CD4-positive, alpha-beta T cell treated with Interleukin-4 for 4 hours (primary cell): Measurements from ENCODE around the gene MNDA.

Experiments used
- DNase-seq: peaks from one replicate; pipeline ENCODE4 v3.0.0-alpha.2; 2020

The MNDA gene

DNA sequence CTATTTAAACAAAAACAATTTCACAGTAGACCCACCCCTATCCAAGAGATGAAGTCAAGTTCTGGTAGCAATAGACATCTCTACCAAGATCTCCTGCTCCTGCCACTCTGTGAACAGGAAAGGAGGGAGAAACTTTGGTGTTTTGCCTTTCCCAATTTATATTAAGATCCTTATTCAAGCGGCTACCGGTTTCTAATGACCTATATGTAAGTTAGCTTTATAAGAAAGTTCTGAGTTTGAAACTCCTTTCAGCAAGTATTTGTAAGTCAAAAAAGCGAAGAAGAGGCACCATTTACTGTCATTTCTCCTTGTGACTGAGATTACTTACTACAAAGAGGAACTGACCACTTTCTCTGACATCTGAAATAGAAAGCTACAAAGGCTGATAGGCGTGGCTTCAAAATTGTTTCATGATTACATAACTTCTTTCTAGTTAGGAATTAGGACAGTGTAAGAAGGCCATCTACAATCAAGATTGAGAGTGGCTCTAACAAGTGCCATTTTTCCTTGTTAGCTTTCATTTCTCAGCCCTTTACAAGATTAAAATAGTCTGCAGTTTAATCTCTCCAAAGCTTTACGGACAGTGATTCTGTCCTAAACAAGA lies at the start of gene MNDA:
Gene MNDA (plus strand): TSS at position 448 of the 604 bp plus-strand sequence. CDS start 10,803 bp downstream, outside the sequence.
- peak; percentile 13 for DNase-seq

GRCh38 chr1:158793604-158794003 lies 37.5 kb upstream of the MNDA start:
- peak; percentile 27 for DNase-seq

- DNase-seq, result no peak
Observed at GRCh38 chr1:158794247-158794646, 36.9 kb upstream of the MNDA start.

GRCh38 chr1:158798531-158798930 lies 32.6 kb upstream of the MNDA start:
- no peak for DNase-seq

DNA sequence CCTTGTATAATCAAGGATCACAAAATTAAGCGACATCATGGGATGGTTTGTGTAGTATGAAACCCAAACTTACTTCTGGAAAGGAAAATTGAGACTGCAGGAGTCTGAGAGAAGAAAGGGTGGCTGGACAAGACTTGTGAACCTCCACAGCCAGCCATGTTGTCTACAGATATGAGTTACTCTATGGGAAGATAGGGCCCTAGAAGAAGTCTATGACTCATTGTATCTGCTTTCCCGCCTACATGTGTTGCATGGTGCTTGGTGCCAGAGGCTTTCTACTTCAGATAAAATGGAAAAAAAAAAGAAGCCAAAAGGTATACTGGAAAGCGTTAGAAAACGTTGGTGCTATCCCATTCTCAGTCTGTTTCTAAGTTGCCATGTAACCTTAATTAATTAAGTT lies 31.5 kb upstream of the MNDA start:
- DNase-seq, result no peak

DNA sequence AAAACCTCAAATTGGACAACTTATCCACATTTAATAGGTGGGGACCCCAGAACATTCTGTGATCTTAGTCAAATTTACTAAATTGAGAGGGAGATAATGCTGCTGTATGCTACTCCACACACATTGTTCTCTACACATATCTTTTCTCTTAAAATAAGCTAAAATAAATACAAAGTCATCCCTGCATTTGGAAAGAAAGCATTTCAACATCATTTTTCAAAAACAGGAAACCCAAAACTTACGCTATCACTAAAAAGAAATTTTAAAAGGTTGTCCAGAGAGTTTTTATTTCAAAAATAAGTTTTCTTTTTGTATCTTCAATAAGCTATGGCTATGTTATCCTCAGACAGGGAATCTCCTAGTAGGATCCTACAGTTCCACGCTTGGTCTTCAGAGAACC lies 30.6 kb upstream of the MNDA start:
- no peak for DNase-seq

DNA sequence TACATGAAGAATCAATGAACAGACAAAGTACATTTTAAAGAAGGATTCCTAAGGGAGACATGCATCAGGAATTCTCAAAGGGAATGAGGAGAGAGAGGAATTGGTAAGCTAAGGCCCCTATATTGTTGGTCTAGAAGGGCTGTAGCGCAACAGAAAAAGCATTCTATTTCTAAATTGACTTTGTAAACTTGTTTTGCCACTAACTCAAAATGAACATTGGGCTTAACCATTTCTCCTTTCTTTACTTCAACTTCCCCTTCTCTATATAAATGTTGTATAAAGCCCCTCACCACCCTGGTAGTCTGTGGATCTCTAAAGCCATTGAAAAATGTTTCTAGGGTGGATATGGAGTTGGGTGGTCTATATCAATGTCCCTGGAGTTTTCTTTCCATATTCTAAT lies 29.8 kb upstream of the MNDA start:
- no peak for DNase-seq

- DNase-seq, result no peak
Observed at GRCh38 chr1:158803678-158804077, 27.5 kb upstream of the MNDA start.

DNA sequence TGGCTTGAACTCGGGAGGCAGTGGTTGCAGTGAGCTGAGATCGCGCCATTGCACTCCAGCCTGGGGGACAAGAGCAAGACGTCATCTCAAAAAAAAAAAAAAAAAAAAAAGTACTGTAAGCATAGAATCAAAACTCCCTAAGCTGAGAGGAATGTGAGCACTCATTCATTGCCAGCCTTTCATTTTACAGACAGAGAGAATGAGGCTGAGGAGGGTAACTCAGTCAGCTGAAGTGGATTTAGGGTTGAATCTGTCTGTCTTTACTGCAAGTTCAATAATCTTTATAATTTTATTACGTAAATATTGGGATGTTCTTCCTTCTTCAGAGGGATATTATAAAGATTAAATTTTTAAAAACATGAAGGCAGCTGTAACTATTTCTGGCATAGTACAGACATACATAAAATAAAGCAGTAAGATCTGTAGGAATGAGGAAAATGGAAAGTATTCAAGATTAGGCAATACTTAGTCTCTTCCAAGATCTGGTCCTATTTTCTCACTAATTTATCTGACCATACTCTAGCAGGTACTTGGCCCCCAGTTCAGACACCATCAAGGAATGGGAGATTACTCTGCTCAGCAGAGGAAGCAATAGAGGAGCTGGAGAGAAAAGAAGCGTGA lies 24.1 kb upstream of the MNDA start:
- DNase-seq, result no peak

DNA sequence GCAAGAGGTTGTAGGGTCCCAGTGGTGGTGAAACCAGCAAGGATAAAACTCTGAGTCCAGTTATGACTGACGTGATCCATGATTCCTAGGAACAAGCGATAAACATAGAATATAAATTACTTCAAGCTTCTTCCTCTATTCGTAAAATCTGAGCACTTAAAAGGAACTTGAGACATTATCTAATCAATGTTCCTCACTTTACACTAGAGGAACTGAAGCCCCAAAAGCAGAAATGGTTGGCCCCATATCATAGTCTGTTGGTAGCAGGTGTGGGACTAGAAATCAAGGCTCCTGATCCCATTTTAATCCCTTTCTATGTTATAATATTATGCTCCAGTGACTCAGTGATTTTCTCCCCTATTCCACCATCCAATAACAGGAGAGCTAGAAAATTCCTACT lies 21.9 kb upstream of the MNDA start:
- no peak for DNase-seq

- no peak for DNase-seq
Observed at GRCh38 chr1:158809862-158810261, 21.3 kb upstream of the MNDA start.

GRCh38 chr1:158810311-158810710 lies 20.8 kb upstream of the MNDA start:
- DNase-seq, result no peak

DNA sequence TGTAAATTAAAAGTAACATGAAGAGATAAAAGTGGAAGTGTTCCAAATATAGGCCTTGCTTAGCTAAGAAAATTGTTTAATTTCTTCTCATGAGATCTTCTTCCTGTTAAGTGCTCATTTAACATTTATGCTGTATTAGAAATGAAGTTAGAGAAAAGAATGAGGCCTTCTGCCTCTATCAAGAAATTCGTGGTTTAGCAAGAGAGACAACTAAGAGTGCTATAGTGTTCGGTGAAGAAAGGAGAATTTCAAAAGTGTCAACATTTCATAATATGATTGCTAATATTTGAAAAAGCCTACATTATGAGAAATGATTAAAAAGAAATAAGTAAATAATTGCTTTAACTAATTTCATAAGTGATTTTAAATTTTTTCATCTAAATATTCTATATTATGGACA lies 18.8 kb upstream of the MNDA start:
- DNase-seq, result no peak

- DNase-seq, result no peak
Observed at GRCh38 chr1:158813164-158813563, 18.0 kb upstream of the MNDA start.

DNA sequence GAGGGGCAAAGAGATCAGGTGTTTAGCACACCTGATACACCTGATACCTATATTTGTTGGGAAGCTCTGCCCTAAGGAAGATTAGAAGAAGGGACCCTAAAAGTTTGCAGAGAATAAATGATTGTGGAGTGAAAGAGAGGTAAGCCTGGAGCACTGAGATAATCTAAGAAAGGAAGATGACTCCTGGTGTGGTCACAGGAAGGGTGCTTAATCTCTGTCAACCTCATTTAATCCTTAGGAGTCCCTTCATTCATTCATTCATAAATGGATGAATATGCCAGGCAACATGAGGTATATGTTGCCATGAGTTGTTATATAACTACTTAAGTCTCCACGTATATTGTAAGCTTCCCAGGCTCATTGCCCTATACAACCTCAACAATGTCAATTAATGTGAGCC lies 16.2 kb upstream of the MNDA start:
- no peak for DNase-seq

- no peak for DNase-seq
Observed at GRCh38 chr1:158818560-158818959, 12.6 kb upstream of the MNDA start.

DNA sequence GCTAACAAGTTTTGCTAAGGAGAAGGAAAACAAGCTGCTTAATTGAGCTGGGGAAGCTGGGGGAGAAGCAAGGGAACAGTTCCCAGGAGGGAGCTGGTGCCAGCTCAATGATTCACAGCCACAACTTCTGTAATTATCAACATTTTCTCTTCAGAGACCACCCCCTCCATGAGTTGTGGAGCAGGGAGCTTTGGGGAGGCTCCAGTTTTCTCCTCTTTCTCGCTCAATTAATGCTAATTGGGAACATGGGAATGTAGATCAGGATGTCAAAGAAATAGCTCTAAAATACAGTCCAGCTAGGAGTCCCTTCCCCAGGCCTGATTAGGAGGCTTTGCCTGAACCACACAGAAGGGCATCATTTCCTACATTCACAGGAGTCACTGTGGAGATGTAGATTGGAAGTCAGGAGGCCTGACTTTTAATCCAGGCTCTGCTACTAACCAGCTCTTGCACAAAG lies 12.1 kb upstream of the MNDA start:
- no peak for DNase-seq

- peak; percentile 65 for DNase-seq
Observed at GRCh38 chr1:158819461-158820443, 11.4 kb upstream of the MNDA start.

DNA sequence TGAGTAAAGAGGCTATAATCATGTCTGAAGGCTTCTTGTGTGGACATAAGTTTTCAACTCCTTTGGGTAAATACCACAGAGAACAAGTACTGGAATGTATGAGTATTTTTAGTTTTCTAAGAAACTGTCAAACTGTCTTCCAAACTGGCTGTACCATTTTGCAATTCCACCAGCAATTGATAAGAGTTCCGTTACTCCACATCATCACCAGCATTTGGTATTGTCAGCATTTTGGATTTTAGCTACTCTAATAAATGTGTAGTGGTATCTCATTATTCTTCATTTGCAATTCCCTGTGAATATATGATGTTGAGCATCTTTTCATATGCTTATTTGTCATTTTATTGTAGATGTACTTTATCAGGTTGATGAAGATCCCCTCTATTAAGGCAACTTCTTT lies 9.4 kb upstream of the MNDA start:
- DNase-seq, result no peak

DNA sequence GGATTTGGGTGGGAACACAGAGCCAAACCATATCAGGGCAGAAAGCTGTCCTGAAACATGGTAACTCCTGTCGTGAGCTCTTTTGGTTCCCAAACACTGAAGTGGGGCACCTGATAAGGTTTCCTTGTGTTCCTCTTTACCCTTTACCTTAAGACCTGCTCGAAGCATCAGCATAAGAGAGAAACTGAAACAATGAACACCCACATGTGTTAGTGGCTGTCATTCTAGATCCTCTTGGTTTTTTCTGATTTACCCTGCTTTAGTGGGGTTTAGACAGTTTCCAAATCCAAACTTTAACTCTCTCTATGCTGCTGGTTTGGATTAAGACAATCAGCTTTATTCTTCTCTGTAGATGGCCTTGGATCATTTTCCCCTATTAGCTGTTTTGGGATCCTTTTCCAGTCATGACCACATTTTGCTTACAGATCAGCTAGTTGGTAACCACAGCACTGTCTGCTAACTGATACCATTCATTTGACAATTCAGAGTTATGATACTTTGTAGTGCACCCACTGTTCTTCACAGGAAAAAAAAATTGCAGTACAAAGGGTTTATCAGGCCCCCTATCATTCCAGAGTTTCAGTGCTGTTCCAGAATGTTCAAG lies 975 bp upstream of the MNDA start:
- DNase-seq, result no peak

DNA sequence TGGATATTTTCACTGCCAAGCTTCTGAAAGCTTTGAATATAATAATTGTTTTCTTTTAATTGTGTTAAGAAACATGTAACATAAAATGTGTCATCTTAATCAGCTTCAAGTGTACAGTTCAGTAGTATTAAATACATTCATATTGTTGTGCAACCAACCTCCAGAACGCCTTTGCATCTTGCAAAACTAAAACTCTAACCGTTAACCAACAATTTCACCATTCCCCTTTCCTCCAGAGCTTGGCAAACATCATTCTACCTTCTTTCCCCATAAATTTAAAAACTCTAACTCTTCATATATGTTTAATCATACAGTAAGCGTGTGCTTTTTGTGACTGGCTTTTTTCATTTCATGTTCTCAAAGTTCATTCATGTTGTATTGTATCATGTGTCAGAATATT lies 2.1 kb downstream of the MNDA start:
- DNase-seq, result no peak

GRCh38 chr1:158836038-158836437 lies 4.9 kb downstream of the MNDA start:
- DNase-seq, result no peak

DNA sequence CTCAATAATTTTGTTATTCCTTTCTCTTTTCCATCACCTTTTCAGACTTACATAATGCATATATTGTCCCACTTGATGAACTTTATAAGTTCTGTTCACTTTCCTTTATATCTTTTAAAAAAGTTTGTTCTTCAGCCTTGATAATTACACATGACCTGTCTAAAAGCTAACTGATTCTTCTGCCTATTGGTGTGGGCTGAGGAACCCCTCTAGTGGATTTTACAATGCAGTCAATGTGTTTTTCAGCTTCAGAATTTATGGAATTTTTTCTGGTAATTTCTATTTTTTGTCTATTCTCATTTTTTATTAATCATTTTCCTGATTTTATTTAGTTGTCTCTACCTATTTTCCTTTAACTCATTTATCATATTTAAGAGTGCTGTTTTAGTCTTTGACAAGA lies 7.5 kb downstream of the MNDA start:
- no peak for DNase-seq
